Small intestine (tissue), 7 donors: ENCODE data around the gene CES3. TPM values are rescaled to one million over a fixed set of nuclear protein-coding genes. Genes with fewer than 3 reads are reported as not detected.
"Not testable (repeated sequence)": the region's sequence is repeated elsewhere in the genome, so short reads cannot be mapped to it uniquely, and the experiment has no call there.

Experiments
- DNase-seq, 2 donors: peaks; one replicate each; pipeline versions ENCODE4 v3.0.0 to v3.0.0-alpha.2; 2013
- FAIRE-seq: peaks from 2 replicates; lab custom pipeline; 2012; peaks lifted over from hg19 to GRCh38; lab: Jason Lieb, UNC
- H3K27ac ChIP-seq, 3 donors: one replicate each; pipeline ENCODE4 v1.5.1; 2013; ENCODE audit warnings: low read length in 2 of 3, mild to moderate bottlenecking in 2 of 3, control low read depth in 1 of 3, inconsistent platforms in 1 of 3, low read depth in 1 of 3, moderate library complexity in 1 of 3
- H3K27me3 ChIP-seq, 3 donors: one replicate each; pipeline ENCODE4 v1.6.1; 2013; ENCODE audit warnings: low read length in 3 of 3, inconsistent platforms in 1 of 3; ENCODE audit not compliant: control insufficient read depth in 3 of 3, insufficient read depth in 3 of 3
- H3K36me3 ChIP-seq, 3 donors: one replicate each; pipeline ENCODE4 v1.6.1; 2013; ENCODE audit warnings: low read length in 3 of 3, inconsistent platforms in 1 of 3, low read depth in 1 of 3, mild to moderate bottlenecking in 1 of 3, moderate library complexity in 1 of 3; ENCODE audit not compliant: control insufficient read depth in 3 of 3, insufficient read depth in 2 of 3
- H3K4me1 ChIP-seq, 3 donors: one replicate each; pipeline ENCODE4 v1.6.1; 2013; ENCODE audit warnings: low read length in 2 of 3, inconsistent platforms in 1 of 3, low read depth in 1 of 3, mild to moderate bottlenecking in 1 of 3, moderate library complexity in 1 of 3; ENCODE audit not compliant: control insufficient read depth in 3 of 3, insufficient read depth in 2 of 3
- H3K4me3 ChIP-seq, 3 donors: one replicate each; pipeline ENCODE4 v1.5.1; 2013; ENCODE audit warnings: low read length in 3 of 3, control low read depth in 1 of 3, inconsistent platforms in 1 of 3, low read depth in 1 of 3, mild to moderate bottlenecking in 1 of 3, moderate library complexity in 1 of 3
- H3K9me3 ChIP-seq, 2 donors: one replicate each; pipeline ENCODE4 v1.6.1; 2013; ENCODE audit warnings: low read depth in 1 of 2, low read length in 1 of 2; ENCODE audit not compliant: control insufficient read depth in 2 of 2, insufficient read depth in 1 of 2
- WGBS, 3 donors: extraction: QIAGEN DNeasy Blood & Tissue Kit; methylation state at CpG; one replicate each; pipeline ENCODE4 v1.1.7; 2013; 5-methylcytosine and 5-hydroxymethylcytosine counted together
- polyA plus RNA-seq, 4 donors: library from polyadenylated mRNA; stranded (reverse) in 3 of 4; unstranded in 1 of 4; fragments of 200-250 nt in 3 of 4; fragments of 120-200 nt in 1 of 4; gene quantifications; one replicate each; pipeline versions ENCODE4 v1.2.1 to v1.2.3, GENCODE V29; 2013
- donor health status: healthy with polysubstance abuse.
- donor health status: control.
- donor health status: control.
- donor health status: Bipolar disorder and iron deficiency.
- donor health status: healthy.

CES3 gene
- polyA plus RNA-seq, 4 donors = 14.6 to 36.0 (median 24.3) TPM

DNA sequence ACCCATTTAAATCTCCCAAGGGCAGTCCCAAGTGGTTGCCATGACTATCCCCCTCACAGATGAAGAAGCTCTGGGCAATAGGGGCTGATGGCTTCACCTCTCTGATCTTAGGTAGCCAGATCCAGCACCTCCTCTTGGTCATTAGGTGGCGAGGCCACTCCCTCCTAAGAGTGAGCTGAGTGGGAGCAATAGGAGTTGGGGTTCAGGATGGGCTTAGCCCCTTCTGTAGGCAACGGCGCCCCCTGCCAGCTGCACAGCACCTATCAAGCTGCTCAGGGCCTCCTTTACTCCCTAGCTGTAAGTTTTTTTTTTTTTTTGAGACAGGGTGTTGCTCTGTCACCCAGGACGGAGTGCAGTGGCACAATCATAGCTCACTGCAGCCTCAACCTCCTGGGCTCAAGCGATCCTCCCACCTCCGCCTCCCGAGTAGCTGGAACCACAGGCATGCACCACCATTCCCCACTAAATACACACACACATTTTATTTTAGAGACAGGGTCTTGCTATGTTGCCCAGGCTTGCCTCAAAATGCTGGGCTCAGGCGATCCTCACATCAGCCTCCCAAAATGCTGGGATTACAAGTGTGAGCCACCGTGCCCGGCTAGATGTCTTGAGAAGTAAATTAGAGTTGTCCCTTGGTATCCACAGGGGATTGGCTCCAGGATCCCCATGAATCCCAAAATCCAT, 32.2 kb upstream of the CES3 start:
- Histone ChIP-seq H3K27ac (no peak overlapping the region), H3K36me3 (peaks cover 0 to 20% (median 0%) of the 10 kb centered on the region in 3 donors), H3K27me3 (peaks cover 0 to 26% (median 0%) of the 10 kb centered on the region in 3 donors), H3K9me3 (no peaks in the 10 kb centered on the region), H3K4me1 (peaks cover 2 to 28% (median 3%) of the 10 kb centered on the region in 3 donors), H3K4me3 (no peak overlapping the region)
- FAIRE-seq = no peak
- peak; percentile 61 to 71 for DNase-seq
- 66 to 74% (median 73%) methylated on average over 9 to 10 of the region's 10 CpGs for WGBS, 3 donors

DNA sequence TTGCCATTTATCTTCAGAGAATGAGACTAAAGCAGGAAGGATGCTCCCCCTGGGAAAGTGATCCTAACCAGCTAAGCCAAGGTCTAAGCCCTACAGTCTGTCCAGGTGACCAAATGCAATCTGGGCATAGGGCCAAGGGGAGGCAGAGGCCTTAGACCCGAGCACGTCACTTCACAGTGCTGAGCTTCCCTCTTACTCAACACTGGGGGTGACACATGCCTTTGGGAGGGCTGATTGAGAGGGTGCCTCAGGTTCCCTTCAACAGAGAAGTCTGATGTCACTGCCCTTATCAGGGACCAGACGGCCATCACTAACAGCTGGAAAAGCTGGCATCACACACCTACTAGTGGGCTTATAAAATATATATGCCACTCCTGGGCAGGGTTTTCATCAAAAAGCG, 30.9 kb upstream of the CES3 start:
- no peak for FAIRE-seq
- Histone ChIP-seq H3K27ac (no peak overlapping the region), H3K36me3 (peaks cover 0 to 20% (median 0%) of the 10 kb centered on the region in 3 donors), H3K4me3 (no peak overlapping the region), H3K9me3 (no peaks in the 10 kb centered on the region), H3K4me1 (peaks cover 0 to 24% (median 2%) of the 10 kb centered on the region in 3 donors), H3K27me3 (peaks cover 0 to 13% (median 0%) of the 10 kb centered on the region in 3 donors)
- 30 to 60% (median 40%) methylated on average over 4 of the region's 4 CpGs for WGBS, 3 donors
- peak; percentile 43 to 85 for DNase-seq

DNA sequence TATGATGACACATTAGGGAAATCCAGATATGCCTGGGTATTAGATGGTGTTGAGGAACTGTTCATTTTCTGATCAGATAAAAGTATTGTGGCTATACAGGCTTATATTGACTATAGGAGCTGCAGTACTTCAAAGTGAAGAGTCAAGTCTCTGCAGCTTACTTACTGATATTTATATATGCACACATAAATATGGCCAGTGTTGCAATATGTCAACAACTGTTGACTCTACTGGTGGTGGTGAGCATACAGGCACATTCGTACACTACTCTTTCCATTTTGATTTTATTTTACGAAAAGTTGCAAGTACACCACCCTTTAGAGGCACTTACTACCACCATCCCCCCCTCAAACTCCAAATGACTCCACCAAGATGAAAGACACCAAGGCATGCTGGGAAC, 29.4 kb upstream of the CES3 start:
- FAIRE-seq (no peak), DNase-seq (no peak)
- Histone ChIP-seq H3K4me3 (no peak overlapping the region), H3K27me3 (no peaks in the 10 kb centered on the region), H3K4me1 (peaks cover 0 to 22% (median 2%) of the 10 kb centered on the region in 3 donors), H3K36me3 (peaks cover 0 to 31% (median 0%) of the 10 kb centered on the region in 3 donors), H3K27ac (no peak overlapping the region), H3K9me3 (no peaks in the 10 kb centered on the region)
- WGBS, 3 donors = 89 to 97% (median 92%) methylated on average over 2 of the region's 2 CpGs

DNA sequence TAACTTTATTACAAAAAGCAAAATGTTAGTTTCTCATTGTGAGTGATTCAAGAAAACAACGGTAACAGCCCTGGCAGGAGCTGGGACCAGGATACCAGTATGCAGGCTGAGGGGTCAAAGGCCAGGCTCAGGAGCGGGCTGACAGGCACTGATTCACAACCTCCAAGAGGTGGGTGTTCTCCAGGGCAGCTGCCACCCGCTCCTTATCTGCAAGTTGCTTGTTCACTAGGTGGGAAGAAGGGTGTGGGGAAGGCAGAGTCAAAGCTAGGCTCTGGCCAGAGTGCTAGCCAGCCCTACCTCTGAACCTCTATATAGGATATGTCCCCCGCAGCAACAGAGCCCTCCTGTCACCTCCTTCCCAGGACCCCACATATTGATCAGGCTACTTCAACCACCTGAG, 29.0 kb upstream of the CES3 start:
- FAIRE-seq = no peak
- Histone ChIP-seq H3K27ac (no peak overlapping the region), H3K27me3 (no peaks in the 10 kb centered on the region), H3K4me1 (peaks cover 0 to 26% (median 2%) of the 10 kb centered on the region in 3 donors), H3K4me3 (peak overlapping the region in 1 of 3 donors; percentile 9), H3K9me3 (no peaks in the 10 kb centered on the region), H3K36me3 (peaks cover 0 to 35% (median 0%) of the 10 kb centered on the region in 3 donors)
- 25 to 68% (median 55%) methylated on average over 4 of the region's 4 CpGs for WGBS, 3 donors
- DNase-seq = peak in 1 of 2 donors; percentile 74

DNA sequence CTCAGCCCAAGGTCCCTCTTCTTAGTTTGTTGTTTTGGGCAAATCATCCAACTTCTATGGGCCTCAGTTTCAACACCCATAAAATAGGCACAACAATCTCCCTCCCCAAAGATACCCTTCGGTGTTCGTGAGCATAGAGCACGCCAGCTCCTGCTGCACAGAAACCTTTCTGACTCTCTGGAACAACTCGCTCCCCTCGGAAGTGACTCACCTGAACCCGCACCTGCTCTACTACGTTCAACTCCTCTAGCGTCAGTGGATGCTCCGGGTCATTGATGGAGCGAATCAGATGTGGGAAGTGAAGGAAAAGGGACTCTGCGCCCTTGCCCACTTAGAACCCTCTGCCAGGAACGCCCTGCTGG, 27.3 kb upstream of the CES3 start:
- H3K4me1 ChIP-seq = peaks cover 0 to 41% (median 6%) of the 10 kb centered on the region in 3 donors
- peak overlapping the region; percentile 80 to 91 (median 88) for H3K4me3 ChIP-seq
- no peaks in the 10 kb centered on the region for H3K27me3 ChIP-seq
- DNase-seq (no peak), FAIRE-seq (no peak)
- no peaks in the 10 kb centered on the region for H3K9me3 ChIP-seq
- H3K27ac ChIP-seq = peak overlapping the region; percentile 88 to 96 (median 92)
- peaks cover 3 to 52% (median 6%) of the 10 kb centered on the region in 3 donors for H3K36me3 ChIP-seq
- WGBS, 3 donors = 0 to 1% (median 1%) methylated on average over 12 of the region's 12 CpGs

DNA sequence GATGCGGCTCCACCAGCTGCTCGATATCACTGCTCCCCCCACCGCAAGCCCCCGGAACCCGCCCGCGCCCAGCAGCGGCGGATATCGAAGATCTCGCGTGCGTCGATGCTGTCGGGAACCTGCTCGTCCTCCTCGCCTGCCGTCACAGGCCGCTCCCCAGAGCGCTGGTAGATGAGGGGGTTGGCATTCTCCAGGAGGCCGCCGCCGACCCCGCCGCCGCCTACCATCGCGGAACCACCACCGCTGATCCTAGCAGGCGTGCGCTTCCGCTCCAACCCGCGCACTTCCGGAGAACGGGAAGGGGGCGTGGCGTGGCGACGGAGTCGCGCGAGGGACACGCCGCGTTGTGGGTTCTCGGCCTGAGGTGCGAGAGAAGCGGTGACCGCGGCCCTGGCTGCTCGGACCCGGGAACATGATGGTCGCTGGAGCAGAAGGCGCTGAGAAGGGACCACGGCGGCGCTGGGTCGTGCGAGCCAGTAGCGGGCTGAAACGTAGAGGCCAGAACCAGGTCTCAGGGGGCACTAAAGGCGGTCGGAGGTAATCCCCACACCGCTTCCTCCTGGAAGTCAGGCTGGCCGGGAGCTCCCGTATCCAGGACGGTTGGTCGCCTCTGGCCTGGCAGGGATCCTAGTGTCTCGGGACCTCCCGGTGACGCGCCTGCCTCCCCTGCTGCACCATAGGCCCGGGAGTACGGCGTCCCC, 26.8 kb upstream of the CES3 start, which contains the start of gene CIAO2B:
CIAO2B (minus strand) TSS at position 265 of the 701 bp plus-strand sequence; CDS start at position 227, 38 bp downstream.
- Histone ChIP-seq H3K4me3 (peak within 1 kb of the TSS; percentile 80 to 91 (median 88)), H3K27ac (peak within 1 kb of the TSS; percentile 88 to 96 (median 92)), H3K27me3 (no peaks in the 10 kb centered on the region), H3K4me1 (peaks cover 0 to 46% (median 6%) of the 10 kb centered on the region in 3 donors), H3K36me3 (peaks cover 3 to 57% (median 6%) of the 10 kb centered on the region in 3 donors), H3K9me3 (no peaks in the 10 kb centered on the region)
- 0% methylated on average over 61 to 76 of the region's 76 CpGs for WGBS, 3 donors
- DNase-seq = peak; percentile 86 to 96
- no peak for FAIRE-seq

DNA sequence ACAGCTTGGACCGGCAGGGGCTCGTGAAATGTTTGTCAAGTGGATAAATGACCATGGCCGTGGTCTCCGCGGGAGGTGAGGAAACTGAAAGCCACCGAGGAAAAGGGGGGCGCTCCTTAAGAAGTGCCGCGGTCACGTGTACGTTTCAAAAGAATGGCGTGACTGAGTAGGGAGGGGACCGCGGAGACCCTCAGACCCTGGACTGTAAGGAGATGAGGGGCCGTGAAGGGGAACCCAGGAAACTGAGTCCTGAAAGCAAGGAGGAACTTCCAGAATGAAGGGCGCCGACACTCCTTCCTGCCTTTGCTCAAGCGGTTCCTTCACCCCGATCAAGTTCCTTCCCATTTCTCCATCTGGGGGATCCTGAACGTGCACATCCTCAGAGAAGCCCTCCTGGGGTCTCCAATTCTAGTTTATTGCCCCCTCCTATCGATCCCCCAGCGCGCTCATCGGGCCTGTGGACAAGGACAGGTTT, 26.2 kb upstream of the CES3 start:
- peak overlapping the region; percentile 88 to 96 (median 92) for H3K27ac ChIP-seq
- H3K4me1 ChIP-seq = peaks cover 0 to 51% (median 6%) of the 10 kb centered on the region in 3 donors
- not testable (repeated sequence) for H3K9me3 ChIP-seq, FAIRE-seq, DNase-seq, H3K27me3 ChIP-seq
- 2 to 4% (median 2%) methylated on average over 16 to 21 of the region's 24 CpGs for WGBS, 3 donors
- H3K4me3 ChIP-seq = peak overlapping the region; percentile 80 to 91 (median 88)
- peaks cover 3 to 63% (median 12%) of the 10 kb centered on the region in 3 donors for H3K36me3 ChIP-seq

DNA sequence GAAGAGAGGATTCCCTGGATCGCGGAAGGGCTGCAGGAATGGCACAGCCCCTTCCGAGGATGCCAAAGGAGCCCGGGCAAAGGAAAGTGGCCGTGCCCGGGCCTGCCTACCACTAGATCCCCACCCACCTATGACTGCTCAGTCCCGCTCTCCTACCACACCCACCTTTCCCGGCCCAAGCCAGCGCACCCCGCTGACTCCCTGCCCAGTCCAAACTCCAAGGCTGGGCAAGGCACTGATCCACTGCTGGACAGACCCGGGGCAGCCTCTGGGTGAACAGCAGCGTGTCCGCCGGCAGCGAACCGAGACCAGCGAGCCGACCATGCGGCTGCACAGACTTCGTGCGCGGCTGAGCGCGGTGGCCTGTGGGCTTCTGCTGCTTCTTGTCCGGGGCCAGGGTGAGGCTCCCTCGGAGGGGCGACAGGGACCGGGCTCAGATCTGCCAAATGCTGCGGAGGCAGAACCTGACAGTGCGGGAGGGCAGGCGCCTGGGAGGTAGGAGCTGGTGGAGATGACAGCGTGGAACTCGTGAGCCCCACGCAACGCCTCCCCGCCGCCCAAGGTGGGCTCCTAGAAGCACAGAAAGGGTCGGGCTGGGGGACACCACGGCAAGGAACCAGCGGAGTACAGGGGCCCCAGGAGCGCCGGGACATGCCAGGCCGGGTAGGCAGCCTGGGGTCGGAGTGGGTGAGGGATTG, 25.6 kb upstream of the CES3 start, which contains the start of gene CES2:
CES2 (plus strand) TSS at position 203 of the 698 bp plus-strand sequence; CDS start at position 323, 120 bp downstream.
- no peaks in the 10 kb centered on the region for H3K9me3 ChIP-seq
- H3K27me3 ChIP-seq = no peaks in the 10 kb centered on the region
- H3K27ac ChIP-seq = peak within 1 kb of the TSS; percentile 88 to 96 (median 92)
- no peak for FAIRE-seq
- peaks cover 0 to 51% (median 9%) of the 10 kb centered on the region in 3 donors for H3K4me1 ChIP-seq
- peak; percentile 88 to 97 for DNase-seq
- 3 to 31% (median 30%) methylated on average over 41 to 44 of the region's 44 CpGs for WGBS, 3 donors
- peak within 1 kb of the TSS; percentile 80 to 91 (median 88) for H3K4me3 ChIP-seq
- peaks cover 6 to 65% (median 17%) of the 10 kb centered on the region in 3 donors for H3K36me3 ChIP-seq
